Measurements from ENCODE around the gene ENTPD8.

DNA sequence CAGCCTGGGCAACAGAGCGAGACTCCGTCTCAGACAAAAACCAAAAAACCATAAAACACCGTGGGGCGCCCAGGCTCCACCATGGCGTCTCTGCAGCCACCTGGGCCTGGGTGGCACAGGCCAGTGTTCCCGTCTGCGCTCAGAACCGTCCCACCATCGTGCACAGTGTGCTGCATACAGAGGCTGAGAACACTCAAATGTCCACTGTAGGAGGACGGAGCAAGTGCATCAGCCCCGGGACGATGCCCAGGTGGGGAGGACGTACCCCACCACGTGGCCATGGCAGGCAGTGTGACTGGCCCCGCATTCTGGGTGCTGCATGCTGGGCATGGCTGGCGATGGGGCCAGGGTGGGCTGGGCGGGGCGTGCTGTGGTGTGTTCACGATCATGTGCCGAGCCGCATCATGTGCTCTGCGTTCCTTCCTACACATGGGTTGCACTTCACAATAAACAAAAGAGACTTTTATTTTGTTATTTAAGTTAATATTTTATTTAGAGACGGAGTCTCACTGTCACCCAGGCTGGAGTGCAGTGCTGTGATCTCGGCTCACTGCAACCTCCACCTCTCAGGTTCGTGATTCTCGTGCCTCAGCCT lies 56.0 kb downstream of the ENTPD8 start:
- no peak for TF ChIP-seq POLR2A (IDR thresholded peaks at IDR 0.05)
- TF ChIP-seq, protein P1, sequence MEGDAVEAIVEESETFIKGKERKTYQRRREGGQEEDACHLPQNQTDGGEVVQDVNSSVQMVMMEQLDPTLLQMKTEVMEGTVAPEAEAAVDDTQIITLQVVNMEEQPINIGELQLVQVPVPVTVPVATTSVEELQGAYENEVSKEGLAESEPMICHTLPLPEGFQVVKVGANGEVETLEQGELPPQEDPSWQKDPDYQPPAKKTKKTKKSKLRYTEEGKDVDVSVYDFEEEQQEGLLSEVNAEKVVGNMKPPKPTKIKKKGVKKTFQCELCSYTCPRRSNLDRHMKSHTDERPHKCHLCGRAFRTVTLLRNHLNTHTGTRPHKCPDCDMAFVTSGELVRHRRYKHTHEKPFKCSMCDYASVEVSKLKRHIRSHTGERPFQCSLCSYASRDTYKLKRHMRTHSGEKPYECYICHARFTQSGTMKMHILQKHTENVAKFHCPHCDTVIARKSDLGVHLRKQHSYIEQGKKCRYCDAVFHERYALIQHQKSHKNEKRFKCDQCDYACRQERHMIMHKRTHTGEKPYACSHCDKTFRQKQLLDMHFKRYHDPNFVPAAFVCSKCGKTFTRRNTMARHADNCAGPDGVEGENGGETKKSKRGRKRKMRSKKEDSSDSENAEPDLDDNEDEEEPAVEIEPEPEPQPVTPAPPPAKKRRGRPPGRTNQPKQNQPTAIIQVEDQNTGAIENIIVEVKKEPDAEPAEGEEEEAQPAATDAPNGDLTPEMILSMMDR (IDR thresholded peaks at IDR 0.05), result no peak

Data from lower leg skin (tissue), 3 donors.